HG02798 (cell line): Measurements from ENCODE around the gene ADAM19.

ENCODE experiments used
- ATAC-seq: cut with Tn5 transposase; IDR thresholded peaks from one replicate; pipeline ENCODE4 v1.9.1; 2021; ENCODE audit warnings: mild to moderate bottlenecking; ENCODE audit not compliant: unreplicated experiment, poor library complexity

ADAM19 gene

GRCh38 chr5:157563929-157564716, 11.5 kb downstream of the ADAM19 start:
- no peak for ATAC-seq

- no peak for ATAC-seq
Observed at GRCh38 chr5:157563373-157563928, 12.1 kb downstream of the ADAM19 start.

GRCh38 chr5:157562111-157562581, 13.4 kb downstream of the ADAM19 start:
- ATAC-seq, result no peak

GRCh38 chr5:157561110-157561509, 14.5 kb downstream of the ADAM19 start:
- ATAC-seq, result no peak

- ATAC-seq, result no peak
Observed at GRCh38 chr5:157559301-157559700, 16.3 kb downstream of the ADAM19 start.

- no peak for ATAC-seq
Observed at GRCh38 chr5:157558681-157559080, 16.9 kb downstream of the ADAM19 start.

- no peak for ATAC-seq
Observed at GRCh38 chr5:157558041-157558595, 17.5 kb downstream of the ADAM19 start.

GRCh38 chr5:157556615-157557418, 18.8 kb downstream of the ADAM19 start:
- no peak for ATAC-seq

- ATAC-seq, result no peak
Observed at GRCh38 chr5:157555037-157555640, 20.4 kb downstream of the ADAM19 start.

GRCh38 chr5:157554179-157555036, 21.2 kb downstream of the ADAM19 start:
- ATAC-seq, result no peak

- no peak for ATAC-seq
Observed at GRCh38 chr5:157552650-157553049, 22.9 kb downstream of the ADAM19 start.

GRCh38 chr5:157550663-157551062, 24.9 kb downstream of the ADAM19 start:
- ATAC-seq, result no peak

- ATAC-seq, result no peak
Observed at GRCh38 chr5:157549954-157550549, 25.5 kb downstream of the ADAM19 start.

GRCh38 chr5:157549283-157549629, 26.3 kb downstream of the ADAM19 start:
- no peak for ATAC-seq

GRCh38 chr5:157548513-157549282, 26.9 kb downstream of the ADAM19 start:
- no peak for ATAC-seq

GRCh38 chr5:157547941-157548512, 27.5 kb downstream of the ADAM19 start:
- ATAC-seq, result no peak

- no peak for ATAC-seq
Observed at GRCh38 chr5:157546456-157547100, 29.0 kb downstream of the ADAM19 start.
